Measurements from ENCODE around the gene EML4. TPM values are rescaled to one million over a fixed set of nuclear protein-coding genes. Genes with fewer than 3 reads are reported as not detected.
A peak's percentile ranks its signal among the peaks of the same experiment; 100 is the strongest.

EML4 gene
- total RNA-seq, 1 experiment from 2014 or later: 52.0 TPM

GRCh38 chr2:42336361-42336965 is 167.3 kb downstream of the EML4 start:
- ChIA-PET POLR2A (ENCODE audit: unreplicated experiment) (no interaction called here), CTCF (no interaction called here)

DNA sequence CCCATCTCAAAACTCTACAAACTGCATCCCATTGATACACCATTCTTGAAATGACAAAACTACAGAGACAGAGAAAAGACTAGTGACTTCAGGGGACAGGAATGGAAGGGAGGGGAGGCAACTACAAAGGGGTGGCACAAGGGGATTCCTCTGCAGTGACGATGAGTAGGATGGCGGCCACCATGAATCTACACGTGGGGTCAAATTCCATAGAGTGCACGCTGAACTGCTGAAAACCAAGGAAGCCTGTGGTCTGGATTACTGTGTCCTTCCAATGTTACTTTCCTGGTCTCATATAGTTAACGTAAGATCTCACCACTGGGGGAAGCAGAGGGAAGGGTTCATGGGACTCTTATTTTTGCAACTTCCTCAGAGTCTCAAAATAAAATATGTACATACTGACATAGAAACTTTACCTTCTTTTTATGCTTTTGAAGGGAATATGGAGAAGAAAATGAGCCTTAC is 168.2 kb downstream of the EML4 start:
- DNase-seq: no peak
- Histone ChIP-seq H3F3A (ENCODE audit: insufficient read depth, low read depth) (0 out of 2 replicates have a peak, but pooled peaks cover 4% of the 10 kb centered on the region), H3K9me2 (ENCODE audit: insufficient read depth) (no peaks in the 10 kb centered on the region), H3K4me1 (replicated peaks; ENCODE audit: insufficient read depth) (peaks cover 5% of the 10 kb centered on the region), H3K27ac (no peak overlapping the region), H3K9me3 (ENCODE audit: insufficient read depth, low read depth) (no peaks in the 10 kb centered on the region), H4K20me1 (ENCODE audit: insufficient read depth) (no peaks in the 10 kb centered on the region; the same call in 1 of the 2 replicates), H3K4me3 (no peak overlapping the region), H3K79me2 (ENCODE audit: low read depth) (0 out of 2 replicates have a peak, but pooled peaks cover 12% of the 10 kb centered on the region), H3K36me3 (ENCODE audit: low read depth) (peaks cover 21% of the 10 kb centered on the region; the same call in 1 of the 2 replicates), H3K4me2 (no peak overlapping the region), H3K27me3 (ENCODE audit: insufficient read depth, low read depth) (no peaks in the 10 kb centered on the region), H2AFZ (no peak overlapping the region)
- POLR2A ChIA-PET (ENCODE audit: unreplicated experiment): no interaction called here
- TF ChIP-seq, protein P1, sequence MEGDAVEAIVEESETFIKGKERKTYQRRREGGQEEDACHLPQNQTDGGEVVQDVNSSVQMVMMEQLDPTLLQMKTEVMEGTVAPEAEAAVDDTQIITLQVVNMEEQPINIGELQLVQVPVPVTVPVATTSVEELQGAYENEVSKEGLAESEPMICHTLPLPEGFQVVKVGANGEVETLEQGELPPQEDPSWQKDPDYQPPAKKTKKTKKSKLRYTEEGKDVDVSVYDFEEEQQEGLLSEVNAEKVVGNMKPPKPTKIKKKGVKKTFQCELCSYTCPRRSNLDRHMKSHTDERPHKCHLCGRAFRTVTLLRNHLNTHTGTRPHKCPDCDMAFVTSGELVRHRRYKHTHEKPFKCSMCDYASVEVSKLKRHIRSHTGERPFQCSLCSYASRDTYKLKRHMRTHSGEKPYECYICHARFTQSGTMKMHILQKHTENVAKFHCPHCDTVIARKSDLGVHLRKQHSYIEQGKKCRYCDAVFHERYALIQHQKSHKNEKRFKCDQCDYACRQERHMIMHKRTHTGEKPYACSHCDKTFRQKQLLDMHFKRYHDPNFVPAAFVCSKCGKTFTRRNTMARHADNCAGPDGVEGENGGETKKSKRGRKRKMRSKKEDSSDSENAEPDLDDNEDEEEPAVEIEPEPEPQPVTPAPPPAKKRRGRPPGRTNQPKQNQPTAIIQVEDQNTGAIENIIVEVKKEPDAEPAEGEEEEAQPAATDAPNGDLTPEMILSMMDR (conservative IDR thresholded peaks at IDR 0.05): peak; percentile 34; the same call in 1 of the 2 replicates
- no peak for TF ChIP-seq EZH2 (IDR thresholded peaks at IDR 0.05; ENCODE audit: low read depth)
- intact Hi-C loops (cut with micrococcal nuclease; ENCODE audit: unreplicated experiment): no loop called here
- CTCF ChIA-PET: no interaction called here
- BruUV-seq (replicated peaks): no TSS peak

More at GRCh38 chr2:42336361-42336965, 167.3 kb downstream of the EML4 start:
- no peak overlapping the region for H3K4me2 ChIP-seq
- H4K20me1 ChIP-seq (ENCODE audit: insufficient read depth): no peaks in the 10 kb centered on the region; the same call in 1 of the 2 replicates
- intact Hi-C loops (cut with micrococcal nuclease; ENCODE audit: unreplicated experiment): no loop called here
- peaks cover 27% of the 10 kb centered on the region for H3K36me3 ChIP-seq (ENCODE audit: low read depth)
- H3K4me1 ChIP-seq (replicated peaks; ENCODE audit: insufficient read depth): no peaks in the 10 kb centered on the region
- no TSS peak for BruUV-seq (replicated peaks)
- no peak overlapping the region for H2AFZ ChIP-seq
- no peak overlapping the region for H3K27ac ChIP-seq
- 0 out of 2 replicates have a peak, but pooled peaks cover 4% of the 10 kb centered on the region for H3K79me2 ChIP-seq (ENCODE audit: low read depth)
- no peaks in the 10 kb centered on the region for H3K27me3 ChIP-seq (ENCODE audit: insufficient read depth, low read depth)
- no peaks in the 10 kb centered on the region for H3K9me2 ChIP-seq (ENCODE audit: insufficient read depth)
- no peak for DNase-seq
- H3K9me3 ChIP-seq (ENCODE audit: insufficient read depth, low read depth): no peaks in the 10 kb centered on the region
- H3K4me3 ChIP-seq: no peak overlapping the region
- TF ChIP-seq EZH2 (IDR thresholded peaks at IDR 0.05; ENCODE audit: low read depth): no peak
- TF ChIP-seq, protein P1 (conservative IDR thresholded peaks at IDR 0.05): no peak
- H3F3A ChIP-seq (ENCODE audit: insufficient read depth, low read depth): 0 out of 2 replicates have a peak, but pooled peaks cover 4% of the 10 kb centered on the region

- no peaks in the 10 kb centered on the region for H3K9me2 ChIP-seq (ENCODE audit: insufficient read depth)
- no peak overlapping the region for H3K4me2 ChIP-seq
- no peaks in the 10 kb centered on the region for H3K27me3 ChIP-seq (ENCODE audit: insufficient read depth, low read depth)
- DNase-seq: no peak
- H3K4me3 ChIP-seq: no peak overlapping the region
- H4K20me1 ChIP-seq (ENCODE audit: insufficient read depth): no peaks in the 10 kb centered on the region; the same call in 1 of the 2 replicates
- CTCF ChIA-PET: no interaction called here
- TF ChIP-seq, protein P1 (conservative IDR thresholded peaks at IDR 0.05): no peak
- TF ChIP-seq EZH2 (IDR thresholded peaks at IDR 0.05; ENCODE audit: low read depth): no peak
- H3K4me1 ChIP-seq (replicated peaks; ENCODE audit: insufficient read depth): peaks cover 11% of the 10 kb centered on the region
- H2AFZ ChIP-seq: no peak overlapping the region
- peaks cover 15% of the 10 kb centered on the region for H3K79me2 ChIP-seq (ENCODE audit: low read depth)
- intact Hi-C loops (cut with micrococcal nuclease; ENCODE audit: unreplicated experiment): no loop called here
- POLR2A ChIA-PET (ENCODE audit: unreplicated experiment): no interaction called here
- H3K9me3 ChIP-seq (ENCODE audit: insufficient read depth, low read depth): no peaks in the 10 kb centered on the region
- no peak overlapping the region for H3K27ac ChIP-seq
- no TSS peak for BruUV-seq (replicated peaks)
- peaks cover 15% of the 10 kb centered on the region; the same call in 1 of the 2 replicates for H3K36me3 ChIP-seq (ENCODE audit: low read depth)
- 0 out of 2 replicates have a peak, but pooled peaks cover 4% of the 10 kb centered on the region for H3F3A ChIP-seq (ENCODE audit: insufficient read depth, low read depth)
Observed at GRCh38 chr2:42337846-42338566, 168.9 kb downstream of the EML4 start.
